Upper lobe of right lung (tissue), 1 donor: ENCODE measurements around the gene HS1BP3. TPM values are rescaled to one million over a fixed set of nuclear protein-coding genes. Genes with fewer than 3 reads are reported as not detected.

Source experiments
- ATAC-seq: fragments of 200-7000 bp; cut with Tn5 transposase; one replicate; pipeline ENCODE4 v1.9.1; 2020; ENCODE audit warnings: mild to moderate bottlenecking, moderate library complexity
- DNase-seq: peaks from one replicate; pipeline ENCODE4 v3.0.0-alpha.2; 2020
- H3K27ac ChIP-seq: fragments of 200-600 bp; one replicate; pipeline ENCODE4 v1.8.0; 2022
- H3K27me3 ChIP-seq: fragments of 200-600 bp; one replicate; pipeline ENCODE4 v1.8.0; 2022; ENCODE audit warnings: mild to moderate bottlenecking
- H3K36me3 ChIP-seq: fragments of 200-600 bp; one replicate; pipeline ENCODE4 v1.8.0; 2022
- H3K4me1 ChIP-seq: fragments of 200-600 bp; one replicate; pipeline ENCODE4 v1.8.0; 2022
- H3K4me3 ChIP-seq: fragments of 200-600 bp; one replicate; pipeline ENCODE4 v1.8.0; 2022; ENCODE audit warnings: mild to moderate bottlenecking
- H3K9me3 ChIP-seq: fragments of 200-600 bp; one replicate; pipeline ENCODE4 v1.8.0; 2022
- CTCF ChIP-seq: fragments of 200-600 bp; IDR thresholded peaks from one replicate; pipeline ENCODE4 v1.8.0; 2022; ENCODE audit warnings: antibody characterized with exemption
- intact Hi-C: fragments of 100-400 bp; cut with DNase I; formaldehyde crosslinking; loops from one replicate; pipeline ENCODE4 v1.11.0; 2022
- total RNA-seq: library from RNA; stranded (reverse); fragmentation: NEBNext Ultra II Directional; extraction: Animal tissue kit (Norgen Biotek cat#: 25700); gene quantifications from one replicate; pipeline ENCODE4 v1.2.1, GENCODE V29; 2021
- donor health status: DM: no; HTN: yes; CAD: no; lungs with severe emphysema.

HS1BP3 gene
- total RNA-seq, 1 donor from 2014 or later, result 35.8 TPM

DNA sequence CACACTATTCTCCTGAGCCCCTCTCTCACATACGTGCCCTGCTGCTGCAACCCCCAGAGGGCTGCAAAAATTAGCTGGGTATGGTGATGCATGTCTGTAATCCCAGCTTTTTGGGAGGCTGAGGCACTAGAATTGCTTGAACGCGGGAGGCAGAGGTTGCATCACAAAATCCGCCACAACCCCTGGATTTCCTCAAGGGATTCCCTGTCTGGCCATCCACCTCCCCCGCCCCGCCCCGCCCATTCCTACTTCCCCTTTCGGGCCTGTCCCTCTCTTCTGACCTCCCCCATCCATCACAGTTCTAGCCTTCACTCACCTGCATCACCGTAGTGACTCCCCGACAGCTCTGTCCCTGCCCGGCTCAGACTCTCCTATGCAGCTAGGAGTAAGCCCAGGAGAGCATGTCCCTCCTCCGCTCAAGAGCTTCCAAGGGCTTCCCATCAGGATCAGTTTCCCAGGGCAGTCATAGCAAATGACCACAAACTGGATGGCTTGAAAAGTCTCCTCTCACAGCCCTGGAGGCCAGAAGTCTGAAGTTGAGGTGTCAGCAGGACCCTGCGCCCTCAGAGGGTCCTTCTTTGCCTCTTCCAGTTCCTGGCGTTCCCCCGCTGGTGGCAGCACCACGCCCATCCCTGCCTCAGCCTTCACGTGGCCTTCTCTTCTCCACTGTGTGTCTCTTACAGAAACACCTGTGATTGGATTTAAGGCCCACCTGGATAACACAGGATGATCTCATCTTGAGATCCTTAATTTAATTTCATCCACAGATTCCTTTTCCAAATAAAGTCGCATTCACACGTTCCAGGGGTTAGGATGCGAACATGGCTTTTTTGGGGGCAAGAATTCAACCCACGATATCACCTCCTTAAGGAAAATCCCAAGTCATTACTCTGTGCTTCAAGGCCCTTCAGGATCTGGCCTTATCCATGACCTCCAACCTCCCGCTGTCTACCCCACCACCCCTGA is 58.5 kb downstream of the HS1BP3 start:
- Histone ChIP-seq H3K4me1 (peaks cover 59% of the 10 kb centered on the region), H3K27me3 (no peaks in the 10 kb centered on the region), H3K36me3 (no peaks in the 10 kb centered on the region), H3K9me3 (no peaks in the 10 kb centered on the region), H3K27ac (peak overlapping the region; percentile 87), H3K4me3 (no peak overlapping the region)
- ATAC-seq, result no peak
- intact Hi-C loops, result no loop called here
- TF ChIP-seq CTCF, result no peak
- DNase-seq, result peak; percentile 71

- DNase-seq (peak; percentile 64), ATAC-seq (no peak)
- no peak for TF ChIP-seq CTCF
- H3K9me3 ChIP-seq, result no peaks in the 10 kb centered on the region
- peak overlapping the region; percentile 6 for H3K27ac ChIP-seq
- H3K4me3 ChIP-seq, result no peak overlapping the region
- intact Hi-C loops, result no loop called here
- peaks cover 52% of the 10 kb centered on the region for H3K4me1 ChIP-seq
- no peaks in the 10 kb centered on the region for H3K27me3 ChIP-seq
- H3K36me3 ChIP-seq, result no peaks in the 10 kb centered on the region
These were observed 60.0 kb downstream of the HS1BP3 start for GRCh38 chr2:20590704-20591515.

DNA sequence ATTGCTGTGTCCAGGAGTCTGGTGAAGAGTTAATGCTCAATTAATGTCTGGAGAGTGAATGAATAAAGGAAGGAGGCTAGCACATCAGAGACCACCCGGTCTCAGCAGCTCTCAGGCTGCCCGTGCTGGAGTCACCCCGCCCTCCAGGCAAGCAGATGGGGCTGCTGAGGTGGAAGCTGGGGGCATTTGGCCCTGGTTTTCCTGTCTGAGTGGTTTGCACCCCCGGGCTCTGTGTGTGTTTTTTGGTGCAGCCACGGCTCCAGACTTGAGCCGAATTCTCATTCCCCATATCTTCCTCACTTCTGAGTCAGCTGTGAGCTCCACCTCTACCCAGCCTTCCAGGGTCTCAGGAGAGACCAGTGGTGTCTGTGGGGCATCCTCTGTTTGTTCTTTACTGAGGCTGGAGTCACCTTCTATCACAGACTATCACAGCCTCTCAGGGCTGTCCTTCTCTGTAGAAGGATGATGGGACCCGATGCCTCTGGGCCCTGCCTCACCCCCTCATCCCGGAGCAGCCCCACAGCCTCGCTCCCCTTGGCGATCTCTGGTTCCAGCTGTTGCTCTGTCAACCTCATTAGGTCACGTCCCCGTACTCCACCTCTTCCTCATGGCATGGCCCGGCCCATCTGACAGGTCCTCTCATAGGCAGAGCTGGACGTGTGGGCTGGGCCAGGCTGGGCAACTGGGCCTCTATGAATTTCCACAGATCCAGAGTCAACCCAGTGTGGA is 60.8 kb downstream of the HS1BP3 start:
- intact Hi-C loops, result no loop called here
- peak; percentile 59 for DNase-seq
- H3K36me3 ChIP-seq, result no peaks in the 10 kb centered on the region
- no peak overlapping the region for H3K4me3 ChIP-seq
- TF ChIP-seq CTCF, result no peak
- H3K9me3 ChIP-seq, result no peaks in the 10 kb centered on the region
- H3K27me3 ChIP-seq, result no peaks in the 10 kb centered on the region
- no peak for ATAC-seq
- no peak overlapping the region for H3K27ac ChIP-seq
- H3K4me1 ChIP-seq, result peaks cover 51% of the 10 kb centered on the region

DNA sequence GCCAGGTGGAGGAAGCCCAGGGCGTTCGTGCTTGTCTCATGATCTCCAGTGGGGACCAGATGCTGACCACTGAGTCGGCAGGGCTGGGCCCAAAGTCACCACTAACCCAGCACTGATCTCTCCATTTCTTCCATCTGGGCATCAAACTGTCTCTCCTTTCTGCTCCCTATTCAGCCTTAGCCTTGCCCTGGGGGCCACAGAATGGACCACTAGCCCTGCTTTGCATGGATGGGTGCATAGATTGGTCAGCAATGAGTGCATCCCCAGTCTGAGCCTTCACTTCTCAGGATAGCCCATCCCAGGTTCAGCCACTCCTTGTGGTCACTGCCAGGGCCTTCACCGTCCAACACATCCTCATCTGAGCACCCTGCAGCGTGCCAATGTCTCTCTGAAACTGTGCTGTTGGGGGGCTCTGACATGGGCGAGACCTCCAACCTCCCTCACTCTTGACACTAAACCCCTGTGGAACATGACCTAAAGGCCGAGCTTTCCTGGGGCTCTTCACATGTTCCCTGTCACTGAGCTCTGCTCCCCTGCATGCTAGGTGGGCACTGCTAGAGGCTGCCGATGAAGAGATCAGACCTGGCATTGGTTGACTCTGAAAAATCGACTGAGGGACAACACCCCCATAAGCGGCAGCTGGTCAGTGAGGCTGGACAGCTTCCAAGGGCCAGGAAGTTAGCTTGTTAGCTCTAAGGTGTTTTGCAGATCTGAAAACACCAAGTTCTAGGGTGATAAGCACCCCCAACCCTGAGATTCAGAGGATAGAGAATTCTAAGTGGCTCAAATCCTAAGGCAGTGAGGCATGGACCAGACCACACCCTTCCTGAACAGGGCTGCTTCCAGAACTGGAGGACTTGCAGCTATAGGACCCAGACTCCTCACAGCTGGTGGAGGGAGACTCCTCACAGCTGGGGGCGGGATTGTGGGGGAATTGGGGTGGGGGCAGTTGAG is 61.7 kb downstream of the HS1BP3 start:
- H3K27me3 ChIP-seq, result no peaks in the 10 kb centered on the region
- no peak overlapping the region for H3K27ac ChIP-seq
- no peak for TF ChIP-seq CTCF
- intact Hi-C loops, result no loop called here
- H3K4me1 ChIP-seq, result peaks cover 52% of the 10 kb centered on the region
- no peaks in the 10 kb centered on the region for H3K9me3 ChIP-seq
- no peaks in the 10 kb centered on the region for H3K36me3 ChIP-seq
- no peak overlapping the region for H3K4me3 ChIP-seq
- ATAC-seq (no peak), DNase-seq (peak; percentile 47)
